ENCODE measurements around the gene CADM3.

Gene CADM3

GRCh38 chr1:159177272-159177907, 6.0 kb downstream of the CADM3 start:
- Histone ChIP-seq H3K27ac (ENCODE audit: low read length) (no peak overlapping the region), H3K9ac (ENCODE audit: low read depth, low read length) (no peak overlapping the region), H2AFZ (ENCODE audit: low read depth, low read length) (no peak overlapping the region), H3K4me1 (ENCODE audit: insufficient read depth, low read length) (no peaks in the 10 kb centered on the region), H4K20me1 (ENCODE audit: insufficient read depth, low read length) (no peaks in the 10 kb centered on the region), H3K9me3 (ENCODE audit: insufficient read depth, low read length, severe bottlenecking) (no peaks in the 10 kb centered on the region), H3K4me3 (ENCODE audit: low read depth in 1 of 2, low read length in 2 of 2) (no peak overlapping the region), H3K27me3 (ENCODE audit: insufficient read depth, low read length, poor library complexity) (no peaks in the 10 kb centered on the region), H3K4me2 (ENCODE audit: insufficient read depth, low read length) (no peak overlapping the region), H3K79me2 (ENCODE audit: insufficient read depth, low read length) (no peaks in the 10 kb centered on the region), H3K36me3 (ENCODE audit: insufficient read depth, low read length) (no peaks in the 10 kb centered on the region)
- TF ChIP-seq CTCF (IDR thresholded peaks at IDR 0.05; ENCODE audit: borderline replicate concordance, extremely low read depth, low read length, poor library complexity, severe bottlenecking) (no peak), EZH2 (IDR thresholded peaks at IDR 0.05; ENCODE audit: borderline replicate concordance, low read depth, low read length, severe bottlenecking) (no peak)
- DNase-seq (peak; percentile 77), ATAC-seq (ENCODE audit: insufficient read depth, low read depth) (peak; percentile 93)

- H4K20me1 ChIP-seq (ENCODE audit: insufficient read depth, low read length) = no peaks in the 10 kb centered on the region
- H3K27me3 ChIP-seq (ENCODE audit: insufficient read depth, low read length, poor library complexity) = peaks cover 4% of the 10 kb centered on the region
- ATAC-seq (ENCODE audit: insufficient read depth, low read depth) (no peak), DNase-seq (no peak)
- H3K36me3 ChIP-seq (ENCODE audit: insufficient read depth, low read length) = no peaks in the 10 kb centered on the region
- H3K4me3 ChIP-seq (ENCODE audit: low read depth in 1 of 2, low read length in 2 of 2) = no peak overlapping the region
- no peak overlapping the region for H2AFZ ChIP-seq (ENCODE audit: low read depth, low read length)
- no peaks in the 10 kb centered on the region for H3K79me2 ChIP-seq (ENCODE audit: insufficient read depth, low read length)
- H3K27ac ChIP-seq (ENCODE audit: low read length) = no peak overlapping the region
- H3K9me3 ChIP-seq (ENCODE audit: insufficient read depth, low read length, severe bottlenecking) = no peaks in the 10 kb centered on the region
- no peak overlapping the region for H3K4me2 ChIP-seq (ENCODE audit: insufficient read depth, low read length)
- TF ChIP-seq CTCF (IDR thresholded peaks at IDR 0.05; ENCODE audit: borderline replicate concordance, extremely low read depth, low read length, poor library complexity, severe bottlenecking) = no peak
- TF ChIP-seq EZH2 (IDR thresholded peaks at IDR 0.05; ENCODE audit: borderline replicate concordance, low read depth, low read length, severe bottlenecking) = no peak
- H3K9ac ChIP-seq (ENCODE audit: low read depth, low read length) = no peak overlapping the region
- H3K4me1 ChIP-seq (ENCODE audit: insufficient read depth, low read length) = no peaks in the 10 kb centered on the region
Measured at GRCh38 chr1:159179906-159180305, 8.5 kb downstream of the CADM3 start.

- Histone ChIP-seq H3K9me3 (ENCODE audit: insufficient read depth, low read length, severe bottlenecking) (no peaks in the 10 kb centered on the region), H3K4me2 (ENCODE audit: insufficient read depth, low read length) (no peak overlapping the region), H3K4me3 (ENCODE audit: low read depth in 1 of 2, low read length in 2 of 2) (no peak overlapping the region), H3K9ac (ENCODE audit: low read depth, low read length) (no peak overlapping the region), H3K79me2 (ENCODE audit: insufficient read depth, low read length) (no peaks in the 10 kb centered on the region), H3K36me3 (ENCODE audit: insufficient read depth, low read length) (no peaks in the 10 kb centered on the region), H3K4me1 (ENCODE audit: insufficient read depth, low read length) (no peaks in the 10 kb centered on the region), H3K27ac (ENCODE audit: low read length) (no peak overlapping the region), H4K20me1 (ENCODE audit: insufficient read depth, low read length) (no peaks in the 10 kb centered on the region), H3K27me3 (ENCODE audit: insufficient read depth, low read length, poor library complexity) (peaks cover 4% of the 10 kb centered on the region), H2AFZ (ENCODE audit: low read depth, low read length) (no peak overlapping the region)
- ATAC-seq (ENCODE audit: insufficient read depth, low read depth) = no peak
- TF ChIP-seq CTCF (IDR thresholded peaks at IDR 0.05; ENCODE audit: borderline replicate concordance, extremely low read depth, low read length, poor library complexity, severe bottlenecking) = no peak
- TF ChIP-seq EZH2 (IDR thresholded peaks at IDR 0.05; ENCODE audit: borderline replicate concordance, low read depth, low read length, severe bottlenecking) = no peak
- DNase-seq = no peak
Measured at GRCh38 chr1:159180516-159180915, 9.1 kb downstream of the CADM3 start.
